Skeletal muscle satellite cell (primary cell): ENCODE results near the gene NAA30.
A peak's percentile ranks its signal among the peaks of the same experiment; 100 is the strongest.

Source experiments
- H3K27me3 ChIP-seq: 2 replicates; pipeline ENCODE4 v1.7.0; 2013; ENCODE audit warnings: low read length; ENCODE audit not compliant: control insufficient read depth, insufficient read depth
- H3K36me3 ChIP-seq: 2 replicates; pipeline ENCODE4 v1.7.0; 2013; ENCODE audit warnings: mild to moderate bottlenecking, control low read depth, low read length; ENCODE audit not compliant: insufficient read depth
- H3K4me1 ChIP-seq: 2 replicates; pipeline ENCODE4 v1.7.0; 2013; ENCODE audit warnings: low read length; ENCODE audit not compliant: control insufficient read depth, insufficient read depth
- H3K4me2 ChIP-seq: 2 replicates; pipeline ENCODE4 v1.7.0; 2013; ENCODE audit warnings: mild to moderate bottlenecking, low read length
- H3K4me3 ChIP-seq: 2 replicates; pipeline ENCODE4 v1.7.0; 2013; ENCODE audit warnings: low read length
- H3K9ac ChIP-seq: 2 replicates; pipeline ENCODE4 v1.7.0; 2013; ENCODE audit warnings: mild to moderate bottlenecking, low read depth, low read length, moderate library complexity
- H3K9me3 ChIP-seq: replicated peaks from 2 replicates; pipeline ENCODE4 v1.7.0; 2013; ENCODE audit warnings: mild to moderate bottlenecking, control low read depth, low read length

Gene NAA30

GRCh38 chr14:57401501-57401900, 11.1 kb downstream of the NAA30 start:
- Histone ChIP-seq H3K27me3 (no peaks in the 10 kb centered on the region), H3K36me3 (peaks cover 33% of the 10 kb centered on the region), H3K9me3 (no peaks in the 10 kb centered on the region), H3K9ac (no peak overlapping the region), H3K4me2 (no peak overlapping the region), H3K4me1 (peaks cover 18% of the 10 kb centered on the region), H3K4me3 (no peak overlapping the region)

GRCh38 chr14:57402173-57402852, 11.9 kb downstream of the NAA30 start:
- peaks cover 28% of the 10 kb centered on the region for H3K36me3 ChIP-seq
- peak overlapping the region; percentile 48 for H3K9ac ChIP-seq
- H3K4me1 ChIP-seq: peaks cover 18% of the 10 kb centered on the region
- H3K4me3 ChIP-seq: no peak overlapping the region
- H3K27me3 ChIP-seq: no peaks in the 10 kb centered on the region
- no peaks in the 10 kb centered on the region for H3K9me3 ChIP-seq
- peak overlapping the region; percentile 58 for H3K4me2 ChIP-seq

GRCh38 chr14:57403521-57403864, 13.1 kb downstream of the NAA30 start:
- Histone ChIP-seq H3K4me3 (no peak overlapping the region), H3K9me3 (no peaks in the 10 kb centered on the region), H3K27me3 (no peaks in the 10 kb centered on the region), H3K4me2 (no peak overlapping the region), H3K36me3 (peaks cover 18% of the 10 kb centered on the region), H3K4me1 (peaks cover 18% of the 10 kb centered on the region), H3K9ac (no peak overlapping the region)

- Histone ChIP-seq H3K9ac (no peak overlapping the region), H3K36me3 (peaks cover 12% of the 10 kb centered on the region), H3K9me3 (no peaks in the 10 kb centered on the region), H3K27me3 (no peaks in the 10 kb centered on the region), H3K4me1 (peaks cover 18% of the 10 kb centered on the region), H3K4me2 (no peak overlapping the region), H3K4me3 (no peak overlapping the region)
Observed at GRCh38 chr14:57405562-57405961, 15.2 kb downstream of the NAA30 start.

GRCh38 chr14:57408037-57408436, 17.7 kb downstream of the NAA30 start:
- H3K9ac ChIP-seq: no peak overlapping the region
- H3K4me3 ChIP-seq: no peak overlapping the region
- H3K27me3 ChIP-seq: no peaks in the 10 kb centered on the region
- H3K4me1 ChIP-seq: peaks cover 3% of the 10 kb centered on the region
- peaks cover 25% of the 10 kb centered on the region for H3K36me3 ChIP-seq
- no peak overlapping the region for H3K4me2 ChIP-seq
- H3K9me3 ChIP-seq: no peaks in the 10 kb centered on the region

GRCh38 chr14:57408634-57409033, 18.2 kb downstream of the NAA30 start:
- Histone ChIP-seq H3K4me2 (no peak overlapping the region), H3K36me3 (peaks cover 25% of the 10 kb centered on the region), H3K27me3 (no peaks in the 10 kb centered on the region), H3K4me3 (no peak overlapping the region), H3K9ac (no peak overlapping the region), H3K4me1 (no peaks in the 10 kb centered on the region), H3K9me3 (no peaks in the 10 kb centered on the region)

- H3K36me3 ChIP-seq: peaks cover 18% of the 10 kb centered on the region
- H3K9ac ChIP-seq: no peak overlapping the region
- H3K9me3 ChIP-seq: no peaks in the 10 kb centered on the region
- no peaks in the 10 kb centered on the region for H3K4me1 ChIP-seq
- H3K4me2 ChIP-seq: no peak overlapping the region
- H3K4me3 ChIP-seq: no peak overlapping the region
- H3K27me3 ChIP-seq: no peaks in the 10 kb centered on the region
Observed at GRCh38 chr14:57412341-57412740, 22.0 kb downstream of the NAA30 start.

- no peak overlapping the region for H3K9ac ChIP-seq
- no peaks in the 10 kb centered on the region for H3K9me3 ChIP-seq
- H3K27me3 ChIP-seq: no peaks in the 10 kb centered on the region
- H3K4me2 ChIP-seq: no peak overlapping the region
- H3K4me3 ChIP-seq: no peak overlapping the region
- no peaks in the 10 kb centered on the region for H3K4me1 ChIP-seq
- H3K36me3 ChIP-seq: peaks cover 18% of the 10 kb centered on the region
Observed at GRCh38 chr14:57413849-57414248, 23.5 kb downstream of the NAA30 start.

- Histone ChIP-seq H3K9ac (no peak overlapping the region), H3K4me3 (no peak overlapping the region), H3K36me3 (peaks cover 5% of the 10 kb centered on the region), H3K27me3 (no peaks in the 10 kb centered on the region), H3K9me3 (no peaks in the 10 kb centered on the region), H3K4me2 (no peak overlapping the region), H3K4me1 (no peaks in the 10 kb centered on the region)
Observed at GRCh38 chr14:57417228-57417627, 26.8 kb downstream of the NAA30 start.

- Histone ChIP-seq H3K36me3 (no peaks in the 10 kb centered on the region), H3K4me1 (no peaks in the 10 kb centered on the region), H3K9ac (no peak overlapping the region), H3K9me3 (no peaks in the 10 kb centered on the region), H3K4me3 (no peak overlapping the region), H3K27me3 (no peaks in the 10 kb centered on the region), H3K4me2 (no peak overlapping the region)
Observed at GRCh38 chr14:57418999-57419398, 28.6 kb downstream of the NAA30 start.

- H3K4me3 ChIP-seq: no peak overlapping the region
- H3K9me3 ChIP-seq: no peaks in the 10 kb centered on the region
- no peaks in the 10 kb centered on the region for H3K27me3 ChIP-seq
- no peaks in the 10 kb centered on the region for H3K4me1 ChIP-seq
- H3K4me2 ChIP-seq: no peak overlapping the region
- H3K36me3 ChIP-seq: no peaks in the 10 kb centered on the region
- no peak overlapping the region for H3K9ac ChIP-seq
Observed at GRCh38 chr14:57420033-57420432, 29.6 kb downstream of the NAA30 start.

- H3K4me2 ChIP-seq: no peak overlapping the region
- H3K4me1 ChIP-seq: no peaks in the 10 kb centered on the region
- H3K9me3 ChIP-seq: no peaks in the 10 kb centered on the region
- no peaks in the 10 kb centered on the region for H3K36me3 ChIP-seq
- no peak overlapping the region for H3K4me3 ChIP-seq
- H3K9ac ChIP-seq: no peak overlapping the region
- no peaks in the 10 kb centered on the region for H3K27me3 ChIP-seq
Observed at GRCh38 chr14:57420986-57421385, 30.6 kb downstream of the NAA30 start.
